HL-60 (cell line): ENCODE data around the gene MEF2B.

ENCODE experiments used
- DNase-seq, 2 experiments: peaks; one replicate each; pipeline ENCODE4 v3.0.0-alpha.2; 2010 to 2020; ENCODE audit warnings: low read depth in 1 of 2, low spot score in 1 of 2
- H3K27ac ChIP-seq: fragments of 250-450 bp; sonication (Bioruptor Pico); replicated peaks from 2 replicates; pipeline ENCODE4 v1.5.1; 2020; ENCODE audit warnings: mild to moderate bottlenecking, moderate library complexity
- H3K27me3 ChIP-seq: fragments of 250-450 bp; sonication (Bioruptor Pico); 2 replicates; pipeline ENCODE4 v1.5.1; 2021; ENCODE audit warnings: mild to moderate bottlenecking, moderate library complexity; ENCODE audit not compliant: insufficient read depth, poor library complexity, severe bottlenecking
- H3K4me3 ChIP-seq: replicated peaks from 2 replicates; pipeline ENCODE4 v1.5.1; 2011; ENCODE audit warnings: mild to moderate bottlenecking, control low read depth, low read length; ENCODE audit not compliant: insufficient read depth
- CTCF ChIP-seq: IDR thresholded peaks from one replicate; pipeline ENCODE4 v1.5.1; 2011; ENCODE audit warnings: low read length, control low read depth, inconsistent platforms; ENCODE audit not compliant: insufficient read depth
- GABPA ChIP-seq: IDR thresholded peaks from 2 replicates; pipeline ENCODE4 v1.6.1; 2012; ENCODE audit warnings: low read depth
- POLR2AphosphoS5 ChIP-seq: IDR thresholded peaks from 2 replicates; pipeline ENCODE4 v1.6.1; 2012; ENCODE audit warnings: low read depth
- REST ChIP-seq: IDR thresholded peaks from 2 replicates; pipeline ENCODE4 v1.6.1; 2012; ENCODE audit warnings: low read depth; ENCODE audit not compliant: insufficient replicate concordance
- SPI1 ChIP-seq: IDR thresholded peaks from 2 replicates; pipeline ENCODE4 v1.6.1; 2012; ENCODE audit warnings: low read depth, mild to moderate bottlenecking, borderline replicate concordance

Gene MEF2B

GRCh38 chr19:19213426-19214158 is 43.5 kb upstream of the MEF2B start:
- Histone ChIP-seq H3K27ac (no peak overlapping the region), H3K27me3 (peaks cover 18% of the 10 kb centered on the region), H3K4me3 (no peak overlapping the region)
- TF ChIP-seq CTCF (no peak), REST (no peak), SPI1 (no peak), GABPA (no peak), POLR2AphosphoS5 (no peak)
- DNase-seq: no peak

GRCh38 chr19:19212916-19213315 is 42.9 kb upstream of the MEF2B start:
- DNase-seq: no peak
- no peak overlapping the region for H3K4me3 ChIP-seq
- TF ChIP-seq REST (no peak), GABPA (no peak), SPI1 (no peak), POLR2AphosphoS5 (no peak), CTCF (no peak)
- peaks cover 18% of the 10 kb centered on the region for H3K27me3 ChIP-seq
- no peak overlapping the region for H3K27ac ChIP-seq

GRCh38 chr19:19211499-19212420 is 41.7 kb upstream of the MEF2B start, which contains the start of gene NCAN:
NCAN (plus strand) TSS chr19:19211958; CDS start chr19:19216954, 4,996 bp downstream.
- no peak for DNase-seq
- Histone ChIP-seq H3K27ac (no peak within 1 kb of the TSS), H3K4me3 (no peak within 1 kb of the TSS), H3K27me3 (peaks cover 18% of the 10 kb centered on the region)
- no peak for TF ChIP-seq POLR2AphosphoS5
- no peak for TF ChIP-seq CTCF
- no peak for TF ChIP-seq SPI1
- no peak for TF ChIP-seq REST
- TF ChIP-seq GABPA: no peak
